SH-SY5Y (cell line): ENCODE data around the gene NID1.

Experiments used
- GATA2 ChIP-seq: IDR thresholded peaks from 2 replicates; pipeline ENCODE4 v1.6.1; 2011; ENCODE audit warnings: mild to moderate bottlenecking, low read depth, low read length
- GATA3 ChIP-seq: IDR thresholded peaks from 2 replicates; pipeline ENCODE4 v1.6.1; 2011; ENCODE audit warnings: low read depth, mild to moderate bottlenecking, low read length, moderate library complexity

GRCh38 chr1:236039740-236040685 is 24.9 kb downstream of the NID1 start:
- TF ChIP-seq GATA2, result no peak
- no peak for TF ChIP-seq GATA3
